Activated CD4-positive, alpha-beta T cell treated with anti-CD3 and anti-CD28 coated beads, Interleukin-2, amount 10 ng/mL, durations not matched to agents 24 days and 14 days (primary cell): ENCODE results near the gene GMNC. TPM values are rescaled to one million over a fixed set of nuclear protein-coding genes. Genes with fewer than 3 reads are reported as not detected.
A peak's percentile ranks its signal among the peaks of the same experiment; 100 is the strongest.

Experiments used
- DNase-seq: peaks from one replicate; pipeline ENCODE4 v3.0.0; 2022
- H3K27ac Mint-ChIP-seq: one replicate; pipeline ENCODE4 v1.8.0; 2022; ENCODE audit warnings: mild to moderate bottlenecking, mixed read lengths
- H3K27me3 Mint-ChIP-seq: one replicate; pipeline ENCODE4 v1.8.0; 2022; ENCODE audit warnings: mixed read lengths
- H3K36me3 Mint-ChIP-seq: one replicate; pipeline ENCODE4 v1.8.0; 2022; ENCODE audit warnings: low read depth, mild to moderate bottlenecking, mixed read lengths
- H3K4me1 Mint-ChIP-seq: one replicate; pipeline ENCODE4 v1.8.0; 2021; ENCODE audit warnings: mixed read lengths
- H3K4me3 Mint-ChIP-seq: one replicate; pipeline ENCODE4 v1.8.0; 2022; ENCODE audit warnings: mild to moderate bottlenecking, moderate library complexity, mixed read lengths
- H3K9me3 Mint-ChIP-seq: one replicate; pipeline ENCODE4 v1.8.0; 2021; ENCODE audit warnings: mixed read lengths
- intact Hi-C: fragments of 100-400 bp; cut with micrococcal nuclease; formaldehyde crosslinking; loops from one replicate; pipeline ENCODE4 v1.15.1; 2023
- total RNA-seq: library from RNA; stranded (reverse); gene quantifications from 2 replicates; pipeline ENCODE4 v1.2.3, GENCODE V29; 2022

Gene GMNC
- total RNA-seq, 1 donor from 2014 or later = not detected

DNA sequence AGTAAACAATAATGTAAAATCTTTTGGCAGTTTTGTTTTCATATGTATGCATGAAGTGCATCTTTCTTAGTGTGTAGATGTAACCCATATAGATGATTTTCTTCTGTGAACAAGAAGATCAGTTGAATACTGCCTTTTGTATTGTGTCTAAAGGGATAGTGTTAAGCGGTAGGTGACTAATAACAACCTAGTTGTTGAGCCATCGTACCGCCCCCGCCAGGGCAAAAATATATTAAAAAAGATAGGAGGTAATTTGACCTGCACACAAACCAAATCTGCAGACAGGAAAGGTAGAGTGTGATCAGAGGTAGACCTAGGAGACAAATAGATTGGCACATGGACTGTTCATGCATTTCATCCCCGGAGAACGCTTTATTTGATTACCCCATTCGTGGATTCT lies 3.3 kb upstream of the GMNC start:
- intact Hi-C loops = no loop called here

DNA sequence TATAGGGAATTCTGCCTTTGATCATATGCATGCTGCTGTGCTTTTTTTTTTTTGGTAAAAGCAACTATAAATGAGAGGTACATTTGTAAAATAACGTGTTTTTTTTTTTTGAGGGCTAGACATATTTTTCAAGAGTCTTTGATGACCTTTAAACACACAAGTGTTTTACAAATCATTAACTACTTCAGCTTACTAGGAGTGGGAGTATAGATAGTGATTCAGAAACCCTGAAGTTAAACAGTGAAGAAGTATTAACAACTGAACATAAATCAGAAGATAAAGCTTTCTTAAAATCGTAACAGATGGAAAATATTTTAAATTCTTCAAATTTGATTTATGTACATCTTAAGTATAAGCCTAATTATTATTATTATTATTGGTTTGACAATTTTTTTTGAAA lies 2.9 kb upstream of the GMNC start:
- DNase-seq = no peak
- no peaks in the 10 kb centered on the region for H3K9me3 Mint-ChIP-seq
- H3K4me3 Mint-ChIP-seq = no peak overlapping the region
- intact Hi-C loops = no loop called here
- no peak overlapping the region for H3K27ac Mint-ChIP-seq
- H3K4me1 Mint-ChIP-seq = peaks cover 4% of the 10 kb centered on the region
- peaks cover 44% of the 10 kb centered on the region for H3K27me3 Mint-ChIP-seq
- no peaks in the 10 kb centered on the region for H3K36me3 Mint-ChIP-seq

More for the DNA sequence above, 3.3 kb upstream of the GMNC start:
- H3K4me1 Mint-ChIP-seq = peaks cover 4% of the 10 kb centered on the region
- peaks cover 41% of the 10 kb centered on the region for H3K27me3 Mint-ChIP-seq
- H3K4me3 Mint-ChIP-seq = no peak overlapping the region
- H3K36me3 Mint-ChIP-seq = no peaks in the 10 kb centered on the region
- H3K9me3 Mint-ChIP-seq = no peaks in the 10 kb centered on the region
- H3K27ac Mint-ChIP-seq = no peak overlapping the region
- no peak for DNase-seq

DNA sequence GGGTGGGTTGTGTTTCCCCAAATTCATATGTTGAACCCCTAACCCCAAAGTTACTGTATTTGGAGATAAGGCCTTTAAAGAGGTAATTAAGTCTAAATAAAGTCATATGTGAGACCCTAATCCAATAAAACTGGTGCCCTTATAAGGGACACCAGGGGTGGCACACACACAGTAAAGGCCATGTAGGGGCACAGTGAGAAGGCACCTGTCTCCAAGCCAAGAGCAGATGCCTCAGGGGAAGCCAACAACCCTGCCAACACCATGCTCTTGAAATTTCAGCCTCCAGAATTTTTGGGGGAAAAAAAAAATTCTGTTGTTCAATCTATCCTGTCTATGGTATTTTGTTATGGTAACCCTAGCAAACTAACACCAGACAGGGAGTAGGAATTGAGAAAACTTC lies 1.5 kb upstream of the GMNC start:
- intact Hi-C loops = no loop called here
- no peak for DNase-seq
- no peaks in the 10 kb centered on the region for H3K36me3 Mint-ChIP-seq
- H3K9me3 Mint-ChIP-seq = no peaks in the 10 kb centered on the region
- H3K27me3 Mint-ChIP-seq = peaks cover 47% of the 10 kb centered on the region
- no peak overlapping the region for H3K4me3 Mint-ChIP-seq
- H3K27ac Mint-ChIP-seq = no peak overlapping the region
- peaks cover 4% of the 10 kb centered on the region for H3K4me1 Mint-ChIP-seq

DNA sequence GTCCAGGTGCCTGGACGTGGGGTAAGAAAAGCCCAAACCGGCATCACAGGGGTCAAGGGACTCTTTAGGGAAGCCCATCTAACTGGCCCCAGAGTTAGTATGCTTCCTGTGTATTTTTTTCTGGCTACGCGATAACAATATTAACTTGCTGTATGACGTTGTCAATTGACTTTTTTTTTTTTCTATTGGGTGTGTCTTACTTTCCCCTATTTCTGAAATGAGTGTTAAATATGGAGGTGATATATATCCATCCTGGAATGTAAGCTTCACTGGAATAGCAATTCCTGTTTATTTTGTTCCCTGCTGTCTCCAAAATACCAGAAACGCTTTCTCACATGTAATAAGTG lies 598 bp upstream of the GMNC start:
- H3K9me3 Mint-ChIP-seq = no peaks in the 10 kb centered on the region
- H3K4me1 Mint-ChIP-seq = peaks cover 4% of the 10 kb centered on the region
- H3K27me3 Mint-ChIP-seq = peaks cover 48% of the 10 kb centered on the region
- H3K4me3 Mint-ChIP-seq = peak overlapping the region; percentile 64
- intact Hi-C loops = no loop called here
- no peak for DNase-seq
- no peaks in the 10 kb centered on the region for H3K36me3 Mint-ChIP-seq
- no peak overlapping the region for H3K27ac Mint-ChIP-seq

DNA sequence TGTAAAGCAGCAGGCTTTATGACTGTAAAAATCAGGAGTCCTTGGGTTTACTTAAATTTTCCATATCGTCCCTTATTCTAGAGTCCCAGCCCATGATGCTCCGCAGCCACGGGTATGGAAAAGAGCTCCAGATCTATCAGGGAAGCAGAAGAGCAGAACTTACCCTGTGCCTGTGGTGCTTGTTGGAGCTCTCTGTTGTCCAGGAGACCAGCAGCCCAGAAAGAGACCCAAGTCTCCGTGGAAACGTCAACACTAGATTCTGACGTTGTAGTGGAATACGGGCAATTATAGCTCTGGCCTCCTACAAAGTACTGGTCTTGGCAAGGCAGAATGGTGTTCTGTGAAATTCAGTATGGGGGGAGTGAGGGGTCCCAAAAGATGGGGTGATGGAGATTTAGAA lies 2.0 kb downstream of the GMNC start:
- peaks cover 40% of the 10 kb centered on the region for H3K27me3 Mint-ChIP-seq
- H3K9me3 Mint-ChIP-seq = no peaks in the 10 kb centered on the region
- H3K4me1 Mint-ChIP-seq = peaks cover 4% of the 10 kb centered on the region
- DNase-seq = no peak
- no peaks in the 10 kb centered on the region for H3K36me3 Mint-ChIP-seq
- H3K4me3 Mint-ChIP-seq = no peak overlapping the region
- no peak overlapping the region for H3K27ac Mint-ChIP-seq
- intact Hi-C loops = no loop called here

DNA sequence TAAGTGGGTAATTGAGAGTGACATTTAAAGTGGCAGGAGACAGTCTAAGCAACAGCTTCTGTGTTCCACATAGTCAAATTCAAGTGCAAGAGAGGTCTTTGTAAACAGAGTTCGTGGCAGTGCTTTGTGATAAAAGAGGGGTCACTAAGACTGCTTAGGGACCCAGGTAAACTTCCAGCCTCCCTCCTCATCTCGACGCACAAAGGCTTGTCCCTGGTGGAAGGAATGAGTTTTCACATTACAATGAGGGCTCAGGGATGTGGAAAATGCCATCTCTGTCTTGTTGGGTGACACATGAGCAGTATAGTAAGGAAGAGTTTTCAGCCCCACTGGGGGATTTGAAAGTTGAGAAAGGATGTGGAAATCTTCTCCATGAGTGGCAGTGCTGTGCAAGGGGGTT lies 7.3 kb downstream of the GMNC start:
- DNase-seq = no peak
- Mint-ChIP-seq H3K27me3 (peaks cover 2% of the 10 kb centered on the region), H3K9me3 (no peaks in the 10 kb centered on the region), H3K36me3 (no peaks in the 10 kb centered on the region), H3K27ac (no peak overlapping the region), H3K4me1 (no peaks in the 10 kb centered on the region), H3K4me3 (no peak overlapping the region)
- intact Hi-C loops = loop anchor here (10.0 kb wide), 1 partner anchor 150 kb away; no protein-coding TSS in a partner anchor

DNA sequence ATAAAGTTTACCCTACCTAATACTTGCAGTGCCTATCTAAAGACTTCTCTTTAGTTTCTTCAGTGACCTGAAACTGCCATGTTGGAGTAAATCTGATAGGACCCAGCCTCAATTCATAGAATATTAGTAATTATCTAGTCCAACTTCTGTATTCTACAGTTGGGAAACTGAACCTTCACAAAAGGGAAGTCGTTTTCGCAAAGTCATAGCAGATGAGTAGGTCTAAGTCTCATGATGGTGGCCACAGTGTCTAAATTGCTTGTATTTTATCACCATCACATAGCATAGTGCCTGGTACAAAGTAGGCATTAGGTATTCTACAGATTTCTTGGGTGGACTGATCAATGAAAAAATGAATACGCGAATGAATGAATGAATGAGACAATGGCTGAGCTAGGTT lies 8.4 kb downstream of the GMNC start:
- no peaks in the 10 kb centered on the region for H3K9me3 Mint-ChIP-seq
- peaks cover 2% of the 10 kb centered on the region for H3K27me3 Mint-ChIP-seq
- no peak overlapping the region for H3K4me3 Mint-ChIP-seq
- DNase-seq = no peak
- intact Hi-C loops = loop anchor here (10.0 kb wide), 1 partner anchor 149 kb away; no protein-coding TSS in a partner anchor
- no peak overlapping the region for H3K27ac Mint-ChIP-seq
- no peaks in the 10 kb centered on the region for H3K4me1 Mint-ChIP-seq
- no peaks in the 10 kb centered on the region for H3K36me3 Mint-ChIP-seq

DNA sequence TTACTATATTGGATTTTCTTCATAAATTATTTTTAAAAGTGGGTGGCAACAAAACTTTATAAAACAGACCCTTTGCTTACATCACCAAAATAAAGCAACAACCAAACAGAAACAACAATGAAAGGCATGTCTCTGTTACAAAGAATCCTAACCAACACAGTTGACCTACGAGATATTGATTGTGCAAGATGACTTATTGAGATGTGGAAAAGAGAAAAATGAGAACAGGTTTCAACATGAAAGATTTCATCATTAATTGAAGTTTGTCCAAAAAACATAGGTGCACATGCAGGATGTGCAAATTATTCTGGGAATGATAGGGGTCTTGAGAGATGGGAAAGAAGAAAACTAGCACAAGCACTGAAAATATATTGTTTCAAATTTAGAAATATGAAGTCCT lies 9.0 kb downstream of the GMNC start:
- no peak for DNase-seq
- H3K27me3 Mint-ChIP-seq = no peaks in the 10 kb centered on the region
- H3K4me1 Mint-ChIP-seq = no peaks in the 10 kb centered on the region
- H3K4me3 Mint-ChIP-seq = no peak overlapping the region
- H3K27ac Mint-ChIP-seq = no peak overlapping the region
- intact Hi-C loops = loop anchor here (10.0 kb wide), 1 partner anchor 149 kb away; no protein-coding TSS in a partner anchor
- no peaks in the 10 kb centered on the region for H3K36me3 Mint-ChIP-seq
- H3K9me3 Mint-ChIP-seq = no peaks in the 10 kb centered on the region

DNA sequence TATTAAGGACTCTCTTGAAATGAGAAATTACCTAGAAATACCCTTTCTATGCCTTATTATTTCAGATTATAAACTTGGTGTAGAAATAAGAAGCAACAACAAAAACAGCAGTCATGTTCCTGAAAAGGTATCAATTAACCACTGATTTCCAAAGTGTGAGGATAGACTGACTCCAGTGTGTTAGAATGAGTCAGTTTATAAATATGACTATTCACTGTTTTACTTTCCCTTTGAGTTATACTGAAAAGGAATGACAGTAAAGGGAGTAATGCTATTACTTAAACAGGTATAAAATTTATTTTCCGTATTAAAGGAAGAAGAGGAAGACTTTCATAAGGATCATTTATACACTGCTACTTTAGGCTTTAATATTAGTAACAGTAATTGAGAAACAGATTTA lies 12.9 kb downstream of the GMNC start:
- Mint-ChIP-seq H3K9me3 (no peaks in the 10 kb centered on the region), H3K36me3 (no peaks in the 10 kb centered on the region), H3K4me3 (no peak overlapping the region), H3K27me3 (no peaks in the 10 kb centered on the region), H3K27ac (no peak overlapping the region), H3K4me1 (no peaks in the 10 kb centered on the region)
- DNase-seq = no peak
- intact Hi-C loops = loop anchor here (10.0 kb wide), 1 partner anchor 145 kb away; no protein-coding TSS in a partner anchor

DNA sequence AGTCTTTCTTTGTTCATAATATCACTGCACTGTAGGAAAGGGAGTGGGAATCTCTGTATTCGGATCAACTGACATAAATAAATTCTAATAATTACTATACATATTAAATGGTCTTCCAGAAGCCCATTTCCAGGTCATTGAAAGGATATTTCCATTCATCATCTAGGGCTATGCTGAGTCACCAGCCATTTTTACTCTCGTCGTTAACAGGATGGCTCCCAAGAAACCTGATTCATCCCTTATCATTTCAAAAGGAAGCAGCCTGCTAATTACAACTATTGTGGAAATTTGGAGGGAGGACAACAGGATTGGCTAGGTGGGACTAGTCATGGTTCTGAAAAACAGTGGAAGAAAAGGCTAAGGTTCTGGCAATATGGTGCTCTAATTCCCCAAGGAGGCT lies 13.6 kb downstream of the GMNC start:
- Mint-ChIP-seq H3K9me3 (no peaks in the 10 kb centered on the region), H3K4me3 (no peak overlapping the region), H3K36me3 (no peaks in the 10 kb centered on the region), H3K27me3 (no peaks in the 10 kb centered on the region), H3K4me1 (no peaks in the 10 kb centered on the region), H3K27ac (no peak overlapping the region)
- no peak for DNase-seq
- intact Hi-C loops = no loop called here

DNA sequence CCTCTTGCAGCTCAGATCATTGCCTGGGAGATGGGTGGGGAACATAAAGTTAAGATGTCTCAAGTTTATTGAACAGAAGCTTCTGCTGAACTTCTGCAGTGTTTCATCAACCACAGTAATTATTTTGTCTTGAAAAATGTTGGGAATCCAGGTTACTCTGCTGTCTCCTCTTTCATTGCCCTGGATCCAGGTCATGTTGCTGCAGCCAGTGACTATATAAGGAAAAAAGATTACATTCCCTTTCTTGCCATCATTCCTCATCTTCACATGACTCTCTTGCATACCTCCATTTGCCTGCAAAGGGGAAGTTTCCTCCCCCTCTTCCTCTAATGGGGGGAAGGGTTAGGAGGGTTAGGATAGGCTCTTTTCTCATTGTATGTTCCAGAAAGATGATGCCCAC lies 15.1 kb downstream of the GMNC start:
- no peaks in the 10 kb centered on the region for H3K27me3 Mint-ChIP-seq
- no peak overlapping the region for H3K27ac Mint-ChIP-seq
- no peak for DNase-seq
- intact Hi-C loops = no loop called here
- no peaks in the 10 kb centered on the region for H3K9me3 Mint-ChIP-seq
- H3K36me3 Mint-ChIP-seq = no peaks in the 10 kb centered on the region
- no peak overlapping the region for H3K4me3 Mint-ChIP-seq
- no peaks in the 10 kb centered on the region for H3K4me1 Mint-ChIP-seq

DNA sequence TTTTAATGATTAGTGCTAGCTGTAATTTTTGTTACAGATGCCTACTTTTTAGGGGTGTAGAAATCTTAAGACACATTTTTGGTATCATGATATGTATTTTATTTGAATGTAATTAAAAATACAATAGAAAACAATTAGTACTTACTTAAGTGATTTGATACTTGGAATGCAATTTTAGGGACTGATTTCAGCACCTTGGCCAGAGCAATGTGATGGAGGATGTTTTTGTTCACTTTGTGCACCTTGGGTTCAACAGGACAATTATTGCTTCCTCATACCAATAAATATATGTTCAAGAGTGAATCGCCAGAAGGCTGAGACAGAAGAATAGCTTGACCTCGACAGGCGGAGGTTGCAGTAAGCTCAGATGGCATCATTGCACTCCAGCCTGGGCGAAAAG lies 22.3 kb downstream of the GMNC start:
- H3K36me3 Mint-ChIP-seq = no peaks in the 10 kb centered on the region
- H3K27me3 Mint-ChIP-seq = no peaks in the 10 kb centered on the region
- H3K9me3 Mint-ChIP-seq = no peaks in the 10 kb centered on the region
- H3K4me1 Mint-ChIP-seq = no peaks in the 10 kb centered on the region
- no peak overlapping the region for H3K27ac Mint-ChIP-seq
- intact Hi-C loops = no loop called here
- no peak for DNase-seq
- no peak overlapping the region for H3K4me3 Mint-ChIP-seq

DNA sequence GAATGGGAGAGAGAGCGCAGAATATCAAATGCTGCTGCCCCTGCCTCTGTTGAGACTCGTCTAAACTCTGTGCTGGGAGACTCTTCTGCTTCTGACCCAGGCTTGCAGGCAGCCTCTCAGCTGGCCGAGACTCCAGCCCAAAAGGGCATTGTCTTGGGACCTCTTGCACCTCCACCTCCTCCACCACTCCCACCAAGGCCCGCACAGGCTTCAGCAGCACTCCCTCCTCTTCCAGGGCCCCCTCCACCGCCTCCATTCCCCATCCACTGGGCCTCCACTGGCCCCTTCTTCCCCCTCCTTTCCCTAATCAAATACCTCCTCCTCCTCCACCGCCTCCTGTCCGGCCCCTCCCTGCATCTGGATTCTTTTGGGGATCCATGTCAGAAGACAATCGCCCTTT lies 31.3 kb downstream of the GMNC start:
- intact Hi-C loops = no loop called here
- no peaks in the 10 kb centered on the region for H3K9me3 Mint-ChIP-seq
- H3K4me1 Mint-ChIP-seq = no peaks in the 10 kb centered on the region
- H3K27me3 Mint-ChIP-seq = no peaks in the 10 kb centered on the region
- H3K4me3 Mint-ChIP-seq = no peak overlapping the region
- no peak for DNase-seq
- H3K27ac Mint-ChIP-seq = no peak overlapping the region
- H3K36me3 Mint-ChIP-seq = no peaks in the 10 kb centered on the region

DNA sequence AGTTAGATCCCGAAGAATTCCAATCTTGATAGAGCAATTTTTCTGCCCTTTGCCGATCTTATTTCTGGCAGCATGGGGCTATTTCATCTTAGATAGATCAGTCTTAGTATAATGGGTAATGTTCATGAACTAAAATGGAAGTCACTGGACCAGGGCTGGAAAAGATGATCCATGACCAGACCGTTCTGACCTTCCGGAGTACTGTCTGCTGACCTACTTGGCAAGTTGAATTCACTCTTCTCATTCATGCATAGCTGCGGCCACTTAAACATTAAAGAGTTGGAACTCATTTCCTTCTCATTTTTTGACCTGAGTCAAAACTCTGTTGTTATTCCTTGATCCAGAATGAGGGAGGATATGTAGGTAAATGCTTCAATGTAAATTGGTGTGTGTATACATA lies 32.5 kb downstream of the GMNC start:
- Mint-ChIP-seq H3K27ac (no peak overlapping the region), H3K4me3 (no peak overlapping the region), H3K36me3 (no peaks in the 10 kb centered on the region), H3K9me3 (no peaks in the 10 kb centered on the region), H3K27me3 (no peaks in the 10 kb centered on the region), H3K4me1 (no peaks in the 10 kb centered on the region)
- DNase-seq = no peak
- intact Hi-C loops = no loop called here

DNA sequence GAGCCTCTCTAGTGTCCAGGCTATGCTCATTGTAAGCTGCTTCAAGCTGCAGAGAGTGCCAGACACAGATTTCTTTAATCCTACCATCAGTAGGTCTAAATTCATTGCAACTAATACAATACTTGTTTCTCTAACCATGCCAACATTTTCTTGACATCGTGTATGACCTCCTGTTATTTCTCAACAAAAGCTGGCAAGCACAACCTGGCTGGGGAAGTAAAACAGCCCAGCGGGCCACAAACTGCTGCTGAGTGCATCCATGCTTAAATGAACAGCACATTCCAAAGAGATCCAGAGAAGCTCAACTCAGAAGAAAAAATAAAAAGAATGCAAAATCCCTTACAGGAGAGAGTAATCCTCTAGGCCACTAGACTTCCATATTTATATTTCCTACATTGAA lies 36.5 kb downstream of the GMNC start:
- H3K27me3 Mint-ChIP-seq = no peaks in the 10 kb centered on the region
- intact Hi-C loops = no loop called here
- DNase-seq = no peak
- H3K36me3 Mint-ChIP-seq = no peaks in the 10 kb centered on the region
- H3K27ac Mint-ChIP-seq = no peak overlapping the region
- no peaks in the 10 kb centered on the region for H3K9me3 Mint-ChIP-seq
- H3K4me3 Mint-ChIP-seq = no peak overlapping the region
- H3K4me1 Mint-ChIP-seq = no peaks in the 10 kb centered on the region
